Tibial artery (tissue), 4 donors: ENCODE results near the gene SOCS1.

Experiments used
- DNase-seq, 2 donors: peaks; one replicate each; pipeline ENCODE4 v3.0.0-alpha.2; 2019
- H3K27ac ChIP-seq, 2 donors: fragments of 200-600 bp; sonication (generic) in 1 of 2; 1 replicate in 1 of 2; 2 replicates in 1 of 2; pipeline ENCODE4 v1.5.1; 2018 to 2019; ENCODE audit warnings: mild to moderate bottlenecking in 1 of 2
- H3K27me3 ChIP-seq, 2 donors: fragments of 200-600 bp; sonication (generic) in 1 of 2; one replicate each; pipeline versions ENCODE4 v1.5.1 to v1.6.0; 2016 to 2019
- H3K36me3 ChIP-seq, 3 donors: fragments of 200-600 bp; sonication (generic) in 2 of 3; one replicate each; pipeline ENCODE4 v1.5.1; 2016 to 2019; ENCODE audit warnings: mild to moderate bottlenecking in 2 of 3
- H3K4me1 ChIP-seq, 4 donors: fragments of 200-600 bp; sonication (generic) in 2 of 4; 1 replicate in 3 of 4; 2 replicates in 1 of 4; pipeline ENCODE4 v1.5.1; 2016 to 2019
- H3K4me3 ChIP-seq, 2 donors: fragments of 200-600 bp; sonication (generic) in 1 of 2; 1 replicate in 1 of 2; 2 replicates in 1 of 2; pipeline ENCODE4 v1.5.1; 2018 to 2019; ENCODE audit warnings: mild to moderate bottlenecking in 2 of 2
- H3K9me3 ChIP-seq, 3 donors: fragments of 200-600 bp; sonication (generic) in 1 of 3; one replicate each; pipeline ENCODE4 v1.5.1; 2016 to 2019
- intact Hi-C: fragments of 100-400 bp; cut with DNase I; formaldehyde crosslinking; loops from one replicate; pipeline ENCODE4 v1.15.0; 2023; ENCODE audit warnings: low total_unique reads
- TF ChIP-seq, protein P1 (sequence below), 2 experiments: fragments of 200-600 bp in 1 of 2; fragments of 450-650 bp in 1 of 2; IDR thresholded peaks; one replicate each; pipeline ENCODE4 v1.5.1; 2017 to 2019; ENCODE audit warnings: antibody characterized with exemption in 2 of 2, mild to moderate bottlenecking in 1 of 2, moderate library complexity in 1 of 2

SOCS1 gene

GRCh38 chr16:11265124-11265523 is 9.1 kb upstream of the SOCS1 start:
- no peak overlapping the region for H3K27ac ChIP-seq
- no peaks in the 10 kb centered on the region for H3K27me3 ChIP-seq
- no peaks in the 10 kb centered on the region for H3K36me3 ChIP-seq
- DNase-seq = no peak
- H3K9me3 ChIP-seq = no peaks in the 10 kb centered on the region
- TF ChIP-seq, protein P1, sequence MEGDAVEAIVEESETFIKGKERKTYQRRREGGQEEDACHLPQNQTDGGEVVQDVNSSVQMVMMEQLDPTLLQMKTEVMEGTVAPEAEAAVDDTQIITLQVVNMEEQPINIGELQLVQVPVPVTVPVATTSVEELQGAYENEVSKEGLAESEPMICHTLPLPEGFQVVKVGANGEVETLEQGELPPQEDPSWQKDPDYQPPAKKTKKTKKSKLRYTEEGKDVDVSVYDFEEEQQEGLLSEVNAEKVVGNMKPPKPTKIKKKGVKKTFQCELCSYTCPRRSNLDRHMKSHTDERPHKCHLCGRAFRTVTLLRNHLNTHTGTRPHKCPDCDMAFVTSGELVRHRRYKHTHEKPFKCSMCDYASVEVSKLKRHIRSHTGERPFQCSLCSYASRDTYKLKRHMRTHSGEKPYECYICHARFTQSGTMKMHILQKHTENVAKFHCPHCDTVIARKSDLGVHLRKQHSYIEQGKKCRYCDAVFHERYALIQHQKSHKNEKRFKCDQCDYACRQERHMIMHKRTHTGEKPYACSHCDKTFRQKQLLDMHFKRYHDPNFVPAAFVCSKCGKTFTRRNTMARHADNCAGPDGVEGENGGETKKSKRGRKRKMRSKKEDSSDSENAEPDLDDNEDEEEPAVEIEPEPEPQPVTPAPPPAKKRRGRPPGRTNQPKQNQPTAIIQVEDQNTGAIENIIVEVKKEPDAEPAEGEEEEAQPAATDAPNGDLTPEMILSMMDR (IDR thresholded peaks at IDR 0.05) = no peak
- intact Hi-C loops = no loop called here
- H3K4me1 ChIP-seq = no peaks in the 10 kb centered on the region
- H3K4me3 ChIP-seq = no peak overlapping the region

DNA sequence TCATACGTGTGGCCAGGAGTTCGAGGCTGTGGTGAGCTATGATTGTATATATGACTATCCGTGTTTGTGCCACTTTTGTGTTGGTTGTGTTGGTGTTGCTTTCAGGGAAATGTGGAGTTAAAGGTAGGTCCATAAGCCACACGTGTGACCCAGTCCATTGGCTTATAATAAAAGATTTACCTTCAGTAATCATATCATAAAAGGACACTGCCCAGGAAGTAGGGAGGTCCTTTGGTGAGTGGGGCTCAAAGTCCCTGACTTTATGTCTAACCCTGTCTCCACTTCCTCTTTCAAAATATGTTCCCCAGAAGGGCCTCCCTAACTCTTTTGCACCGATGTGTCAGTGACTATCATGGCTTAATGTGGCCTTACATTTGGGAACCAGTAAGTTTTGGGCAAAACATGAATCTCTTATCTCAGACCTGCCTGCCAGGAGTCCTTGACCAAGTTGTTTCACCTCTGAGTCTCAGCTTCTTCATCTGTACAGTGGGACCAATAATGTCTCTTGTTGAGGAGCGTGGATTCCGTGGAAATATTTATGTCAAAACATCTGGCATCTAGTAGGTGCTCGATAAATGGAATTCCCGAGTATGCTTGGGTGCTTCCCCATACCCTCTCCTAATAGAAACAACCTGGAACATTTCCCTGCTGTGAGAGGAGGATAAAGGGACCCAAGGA is 8.3 kb upstream of the SOCS1 start:
- intact Hi-C loops = no loop called here
- H3K4me3 ChIP-seq = no peak overlapping the region
- TF ChIP-seq, protein P1 (IDR thresholded peaks at IDR 0.05) = no peak
- no peaks in the 10 kb centered on the region for H3K36me3 ChIP-seq
- H3K27me3 ChIP-seq = no peaks in the 10 kb centered on the region
- no peak for DNase-seq
- peaks cover 0 to 7% (median 3%) of the 10 kb centered on the region in 4 donors for H3K4me1 ChIP-seq
- no peaks in the 10 kb centered on the region for H3K9me3 ChIP-seq
- H3K27ac ChIP-seq = no peak overlapping the region

DNA sequence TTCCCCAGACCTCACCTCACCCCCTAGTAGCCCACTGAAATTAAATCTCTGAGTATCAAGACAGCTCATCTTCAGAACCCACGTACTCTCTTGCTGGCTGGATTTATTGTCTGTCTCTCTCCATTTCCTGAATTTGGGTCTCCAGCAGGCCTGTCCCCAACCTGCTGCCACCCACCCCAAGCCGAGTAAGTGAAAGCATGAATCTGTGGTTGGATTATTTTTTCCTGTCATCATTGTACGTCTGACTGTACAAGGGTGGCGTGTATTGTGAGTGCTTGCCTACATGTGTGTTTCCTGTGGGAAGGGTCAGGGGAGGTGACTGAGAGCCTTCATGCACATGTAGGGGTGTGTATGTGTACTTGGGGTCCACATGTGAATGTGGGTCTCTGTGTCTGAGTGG is 7.7 kb upstream of the SOCS1 start:
- Histone ChIP-seq H3K9me3 (no peaks in the 10 kb centered on the region), H3K36me3 (no peaks in the 10 kb centered on the region), H3K4me1 (peaks cover 0 to 12% (median 9%) of the 10 kb centered on the region in 4 donors), H3K27me3 (no peaks in the 10 kb centered on the region), H3K27ac (no peak overlapping the region), H3K4me3 (no peak overlapping the region)
- TF ChIP-seq, protein P1 (IDR thresholded peaks at IDR 0.05) = no peak
- intact Hi-C loops = no loop called here
- DNase-seq = no peak

DNA sequence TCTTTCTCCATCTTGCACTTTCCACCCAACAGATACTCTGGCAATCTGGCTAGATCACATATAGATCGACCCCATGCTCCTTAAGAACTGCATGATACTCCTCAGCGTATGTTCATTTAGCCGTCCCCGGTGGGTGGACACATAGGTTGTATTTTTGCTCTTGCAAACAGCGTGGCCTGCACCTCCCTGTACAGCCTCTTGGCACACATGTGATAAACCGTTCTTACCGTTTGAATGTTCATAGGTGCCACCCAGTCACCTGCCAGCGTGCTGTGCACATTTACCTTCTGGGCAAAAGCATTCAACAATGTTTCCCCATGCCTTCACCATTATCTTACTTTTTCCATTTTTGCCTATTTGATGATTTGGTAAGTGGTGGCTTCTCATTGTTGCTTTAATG is 6.9 kb upstream of the SOCS1 start:
- no peaks in the 10 kb centered on the region for H3K9me3 ChIP-seq
- no peak overlapping the region for H3K27ac ChIP-seq
- H3K4me3 ChIP-seq = no peak overlapping the region
- no peaks in the 10 kb centered on the region for H3K36me3 ChIP-seq
- TF ChIP-seq, protein P1 (IDR thresholded peaks at IDR 0.05) = no peak
- DNase-seq = no peak
- H3K27me3 ChIP-seq = no peaks in the 10 kb centered on the region
- intact Hi-C loops = no loop called here
- H3K4me1 ChIP-seq = peaks cover 0 to 18% (median 14%) of the 10 kb centered on the region in 4 donors

GRCh38 chr16:11260596-11260966 is 4.6 kb upstream of the SOCS1 start:
- Histone ChIP-seq H3K9me3 (no peaks in the 10 kb centered on the region), H3K27me3 (no peaks in the 10 kb centered on the region), H3K36me3 (no peaks in the 10 kb centered on the region), H3K27ac (no peak overlapping the region), H3K4me1 (peaks cover 0 to 27% (median 23%) of the 10 kb centered on the region in 4 donors), H3K4me3 (no peak overlapping the region)
- no peak for DNase-seq
- intact Hi-C loops = no loop called here
- TF ChIP-seq, protein P1 (IDR thresholded peaks at IDR 0.05) = no peak
